ENCODE data around the gene FST. TPM values are rescaled to one million over a fixed set of nuclear protein-coding genes. Genes with fewer than 3 reads are reported as not detected.

The FST gene
- total RNA-seq, 1 experiment from 2014 or later: 0.51 TPM

DNA sequence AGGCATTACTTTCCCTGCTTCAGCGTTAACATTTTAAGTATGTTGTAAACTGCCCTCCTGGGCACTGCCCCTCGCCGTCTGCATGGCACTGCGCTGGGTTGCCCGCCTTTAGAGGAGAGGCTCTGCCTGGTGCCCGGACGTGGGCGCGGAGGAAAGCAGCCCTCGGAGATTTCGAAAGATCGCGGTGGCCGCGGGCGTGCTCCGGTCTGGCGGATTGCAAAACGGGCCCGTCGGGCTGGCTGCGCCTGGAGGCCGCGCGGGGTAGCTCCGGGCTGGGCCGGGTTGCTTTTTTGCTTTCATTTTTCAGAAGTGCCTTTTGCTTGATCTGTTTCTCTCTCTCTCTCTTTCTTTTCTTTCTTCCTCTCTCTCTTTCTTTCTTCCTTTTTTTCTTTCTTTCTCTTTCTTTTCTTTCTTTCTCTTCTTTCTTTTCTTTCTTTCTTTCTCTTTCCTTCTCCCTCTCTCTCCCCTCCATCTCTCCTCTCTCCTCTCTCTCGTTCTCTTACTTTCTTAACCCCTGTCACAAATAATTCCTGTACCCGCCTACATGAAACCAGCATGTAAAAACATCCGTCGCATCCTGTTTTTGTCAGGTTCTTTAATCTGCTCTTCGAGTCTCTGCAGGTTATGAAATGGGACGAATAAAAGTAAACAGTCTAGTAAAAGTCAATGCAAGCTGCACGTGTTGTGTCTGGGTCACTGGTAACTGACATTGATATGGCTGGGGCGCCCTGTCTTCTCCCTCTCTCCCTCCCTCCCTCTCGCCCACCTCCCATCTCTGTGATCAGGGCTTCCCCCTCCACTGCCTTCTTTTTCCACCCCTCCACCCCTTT, 1.7 kb downstream of the FST start:
- intact Hi-C loops (cut with micrococcal nuclease; ENCODE audit: unreplicated experiment): loop anchor here (10.0 kb wide), 1 partner anchor 403 kb away; no protein-coding TSS in a partner anchor
- no TSS peak for BruUV-seq (replicated peaks)
- no peak overlapping the region for H3K27ac ChIP-seq (ENCODE audit: low read length)
- peak; percentile 59 for ATAC-seq
- H3K4me1 ChIP-seq (ENCODE audit: control insufficient read depth, insufficient read depth, low read length): peaks cover 12% of the 10 kb centered on the region
- TF ChIP-seq CTCF (IDR thresholded peaks at IDR 0.05) (no peak), POLR2AphosphoS5 (IDR thresholded peaks at IDR 0.05; ENCODE audit: low read depth, low read length) (no peak), SIN3A (IDR thresholded peaks at IDR 0.05; ENCODE audit: borderline replicate concordance, insufficient read depth, low read depth, low read length) (no peak), TCF7L2 (IDR thresholded peaks at IDR 0.05; ENCODE audit: low read depth, low read length) (no peak)
- TF ChIP-seq, protein P1, sequence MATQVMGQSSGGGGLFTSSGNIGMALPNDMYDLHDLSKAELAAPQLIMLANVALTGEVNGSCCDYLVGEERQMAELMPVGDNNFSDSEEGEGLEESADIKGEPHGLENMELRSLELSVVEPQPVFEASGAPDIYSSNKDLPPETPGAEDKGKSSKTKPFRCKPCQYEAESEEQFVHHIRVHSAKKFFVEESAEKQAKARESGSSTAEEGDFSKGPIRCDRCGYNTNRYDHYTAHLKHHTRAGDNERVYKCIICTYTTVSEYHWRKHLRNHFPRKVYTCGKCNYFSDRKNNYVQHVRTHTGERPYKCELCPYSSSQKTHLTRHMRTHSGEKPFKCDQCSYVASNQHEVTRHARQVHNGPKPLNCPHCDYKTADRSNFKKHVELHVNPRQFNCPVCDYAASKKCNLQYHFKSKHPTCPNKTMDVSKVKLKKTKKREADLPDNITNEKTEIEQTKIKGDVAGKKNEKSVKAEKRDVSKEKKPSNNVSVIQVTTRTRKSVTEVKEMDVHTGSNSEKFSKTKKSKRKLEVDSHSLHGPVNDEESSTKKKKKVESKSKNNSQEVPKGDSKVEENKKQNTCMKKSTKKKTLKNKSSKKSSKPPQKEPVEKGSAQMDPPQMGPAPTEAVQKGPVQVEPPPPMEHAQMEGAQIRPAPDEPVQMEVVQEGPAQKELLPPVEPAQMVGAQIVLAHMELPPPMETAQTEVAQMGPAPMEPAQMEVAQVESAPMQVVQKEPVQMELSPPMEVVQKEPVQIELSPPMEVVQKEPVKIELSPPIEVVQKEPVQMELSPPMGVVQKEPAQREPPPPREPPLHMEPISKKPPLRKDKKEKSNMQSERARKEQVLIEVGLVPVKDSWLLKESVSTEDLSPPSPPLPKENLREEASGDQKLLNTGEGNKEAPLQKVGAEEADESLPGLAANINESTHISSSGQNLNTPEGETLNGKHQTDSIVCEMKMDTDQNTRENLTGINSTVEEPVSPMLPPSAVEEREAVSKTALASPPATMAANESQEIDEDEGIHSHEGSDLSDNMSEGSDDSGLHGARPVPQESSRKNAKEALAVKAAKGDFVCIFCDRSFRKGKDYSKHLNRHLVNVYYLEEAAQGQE (IDR thresholded peaks at IDR 0.05; ENCODE audit: insufficient read depth in 1 of 2, low read depth in 2 of 2, low read length in 1 of 2): no peak
- ChIA-PET CTCF (no interaction called here), POLR2A (no interaction called here)
- peak overlapping the region; percentile 53 to 62 for H3K4me3 ChIP-seq (ENCODE audit: low read depth in 2 of 2, low read length in 2 of 2)
- no peak for DNase-seq (ENCODE audit: low read depth, low spot score)
- no peaks in the 10 kb centered on the region for H3K9me3 ChIP-seq (ENCODE audit: control insufficient read depth, insufficient read depth, low read depth, low read length)
- H3K27me3 ChIP-seq (ENCODE audit: control insufficient read depth, insufficient read depth, low read length): peaks cover 46% of the 10 kb centered on the region
- H3K36me3 ChIP-seq (ENCODE audit: control insufficient read depth, insufficient read depth, low read length): no peaks in the 10 kb centered on the region
- in situ Hi-C loops (cut with HindIII; ENCODE audit: low pct_unique_long_range_greater_than_20kb, low sequenced_read_pairs): no loop called here

- TF ChIP-seq, protein P1 (IDR thresholded peaks at IDR 0.05; ENCODE audit: insufficient read depth in 1 of 2, low read depth in 2 of 2, low read length in 1 of 2): no peak
- TF ChIP-seq SIN3A (IDR thresholded peaks at IDR 0.05; ENCODE audit: borderline replicate concordance, insufficient read depth, low read depth, low read length) (no peak), CTCF (IDR thresholded peaks at IDR 0.05) (peak; percentile 62), POLR2AphosphoS5 (IDR thresholded peaks at IDR 0.05; ENCODE audit: low read depth, low read length) (no peak)
- Histone ChIP-seq H3K9me3 (ENCODE audit: control insufficient read depth, insufficient read depth, low read depth, low read length) (no peaks in the 10 kb centered on the region), H3K27me3 (ENCODE audit: control insufficient read depth, insufficient read depth, low read length) (peaks cover 41% of the 10 kb centered on the region), H3K36me3 (ENCODE audit: control insufficient read depth, insufficient read depth, low read length) (no peaks in the 10 kb centered on the region), H3K4me1 (ENCODE audit: control insufficient read depth, insufficient read depth, low read length) (peaks cover 12% of the 10 kb centered on the region), H3K27ac (ENCODE audit: low read length) (no peak overlapping the region), H3K4me3 (ENCODE audit: low read depth in 2 of 2, low read length in 2 of 2) (peak overlapping the region; percentile 53 to 62)
- in situ Hi-C loops (cut with HindIII; ENCODE audit: low pct_unique_long_range_greater_than_20kb, low sequenced_read_pairs) (no loop called here), intact Hi-C loops (cut with micrococcal nuclease; ENCODE audit: unreplicated experiment) (loop anchor here (10.0 kb wide), 1 partner anchor 402 kb away; no protein-coding TSS in a partner anchor)
- peak; percentile 51 for ATAC-seq
- CTCF ChIA-PET: no interaction called here
- DNase-seq (ENCODE audit: low read depth, low spot score): no peak
- BruUV-seq (replicated peaks): no TSS peak
- POLR2A ChIA-PET: no interaction called here
Measured at GRCh38 chr5:53482717-53483638, 2.5 kb downstream of the FST start.
